HG03521 (cell line): Measurements from ENCODE around the gene STK32B.

Source experiments
- ATAC-seq: cut with Tn5 transposase; IDR thresholded peaks from one replicate; pipeline ENCODE4 v1.9.1; 2021; ENCODE audit warnings: mild to moderate bottlenecking, moderate library complexity; ENCODE audit not compliant: unreplicated experiment

STK32B gene

GRCh38 chr4:5029447-5029846 is 21.8 kb upstream of the STK32B start:
- no peak for ATAC-seq

- no peak for ATAC-seq
Observed at GRCh38 chr4:5030221-5030620, 21.1 kb upstream of the STK32B start.

- no peak for ATAC-seq
Observed at GRCh38 chr4:5030927-5031326, 20.4 kb upstream of the STK32B start.

GRCh38 chr4:5032813-5033212 is 18.5 kb upstream of the STK32B start:
- no peak for ATAC-seq

- no peak for ATAC-seq
Observed at GRCh38 chr4:5033281-5033841, 17.9 kb upstream of the STK32B start.

- no peak for ATAC-seq
Observed at GRCh38 chr4:5034206-5034605, 17.1 kb upstream of the STK32B start.

GRCh38 chr4:5036239-5036638 is 15.0 kb upstream of the STK32B start:
- no peak for ATAC-seq

- ATAC-seq, result no peak
Observed at GRCh38 chr4:5037553-5038551, 13.4 kb upstream of the STK32B start.

- ATAC-seq, result no peak
Observed at GRCh38 chr4:5039800-5040199, 11.5 kb upstream of the STK32B start.

GRCh38 chr4:5040856-5041620 is 10.2 kb upstream of the STK32B start:
- ATAC-seq, result no peak

GRCh38 chr4:5041699-5042098 is 9.6 kb upstream of the STK32B start:
- no peak for ATAC-seq

- ATAC-seq, result no peak
Observed at GRCh38 chr4:5043579-5043978, 7.7 kb upstream of the STK32B start.

GRCh38 chr4:5044341-5044740 is 6.9 kb upstream of the STK32B start:
- no peak for ATAC-seq

- ATAC-seq, result no peak
Observed at GRCh38 chr4:5045097-5045496, 6.2 kb upstream of the STK32B start.

GRCh38 chr4:5048721-5049120 is 2.6 kb upstream of the STK32B start:
- ATAC-seq, result no peak

- ATAC-seq, result no peak
Observed at GRCh38 chr4:5050520-5051277, 581 bp upstream of the STK32B start.

GRCh38 chr4:5052204-5052702 is 973 bp downstream of the STK32B start:
- ATAC-seq, result no peak

GRCh38 chr4:5052726-5053425 is 1.6 kb downstream of the STK32B start:
- no peak for ATAC-seq

GRCh38 chr4:5054532-5054931 is 3.3 kb downstream of the STK32B start:
- no peak for ATAC-seq

- no peak for ATAC-seq
Observed at GRCh38 chr4:5055411-5055810, 4.1 kb downstream of the STK32B start.
